Esophagus muscularis mucosa (tissue), 4 donors: ENCODE measurements around the gene PPP2R3C.

Source experiments
- EP300 ChIP-seq: sonication (generic); formaldehyde crosslinking; IDR thresholded peaks from one replicate; pipeline ENCODE4 v1.6.1; 2017; ENCODE audit warnings: antibody characterized with exemption
- POLR2A ChIP-seq: fragments of 450-650 bp; IDR thresholded peaks from one replicate; pipeline ENCODE4 v1.6.1; 2017; ENCODE audit warnings: antibody characterized with exemption, moderate library complexity, mild to moderate bottlenecking, low read depth
- TF ChIP-seq, protein P1 (sequence below), 3 experiments: fragments of 200-600 bp in 2 of 3; fragments of 450-650 bp in 1 of 3; sonication (generic) in 2 of 3; IDR thresholded peaks; one replicate each; pipeline ENCODE4 v1.5.1; 2017 to 2019; ENCODE audit warnings: antibody characterized with exemption in 3 of 3, mild to moderate bottlenecking in 2 of 3, moderate library complexity in 1 of 3

- TF ChIP-seq, protein P1, sequence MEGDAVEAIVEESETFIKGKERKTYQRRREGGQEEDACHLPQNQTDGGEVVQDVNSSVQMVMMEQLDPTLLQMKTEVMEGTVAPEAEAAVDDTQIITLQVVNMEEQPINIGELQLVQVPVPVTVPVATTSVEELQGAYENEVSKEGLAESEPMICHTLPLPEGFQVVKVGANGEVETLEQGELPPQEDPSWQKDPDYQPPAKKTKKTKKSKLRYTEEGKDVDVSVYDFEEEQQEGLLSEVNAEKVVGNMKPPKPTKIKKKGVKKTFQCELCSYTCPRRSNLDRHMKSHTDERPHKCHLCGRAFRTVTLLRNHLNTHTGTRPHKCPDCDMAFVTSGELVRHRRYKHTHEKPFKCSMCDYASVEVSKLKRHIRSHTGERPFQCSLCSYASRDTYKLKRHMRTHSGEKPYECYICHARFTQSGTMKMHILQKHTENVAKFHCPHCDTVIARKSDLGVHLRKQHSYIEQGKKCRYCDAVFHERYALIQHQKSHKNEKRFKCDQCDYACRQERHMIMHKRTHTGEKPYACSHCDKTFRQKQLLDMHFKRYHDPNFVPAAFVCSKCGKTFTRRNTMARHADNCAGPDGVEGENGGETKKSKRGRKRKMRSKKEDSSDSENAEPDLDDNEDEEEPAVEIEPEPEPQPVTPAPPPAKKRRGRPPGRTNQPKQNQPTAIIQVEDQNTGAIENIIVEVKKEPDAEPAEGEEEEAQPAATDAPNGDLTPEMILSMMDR (IDR thresholded peaks at IDR 0.05): no peak
- TF ChIP-seq POLR2A: no peak
- no peak for TF ChIP-seq EP300
These were observed 76.6 kb downstream of the PPP2R3C start for GRCh38 chr14:35044939-35045797.
